ENCODE results near the gene CUL2.

The CUL2 gene

GRCh38 chr10:34962866-34963265 lies 127.3 kb downstream of the CUL2 start:
- Histone ChIP-seq H3K9me3 (ENCODE audit: control insufficient read depth in 5 of 5, low read length in 5 of 5) (no peaks in the 10 kb centered on the region), H3K27ac (ENCODE audit: low read depth, low read length) (no peak overlapping the region), H3K9ac (ENCODE audit: low read length in 5 of 5) (no peak overlapping the region), H3K4me3 (ENCODE audit: low read depth in 1 of 5, low read length in 5 of 5) (no peak overlapping the region), H3K36me3 (ENCODE audit: control insufficient read depth in 5 of 5, insufficient read depth in 5 of 5, low read length in 5 of 5) (no peaks in the 10 kb centered on the region), H3K27me3 (ENCODE audit: control insufficient read depth in 5 of 5, insufficient read depth in 4 of 5, low read length in 5 of 5) (no peaks in the 10 kb centered on the region), H3K4me1 (ENCODE audit: control insufficient read depth in 5 of 5, insufficient read depth in 5 of 5, low read length in 5 of 5) (peaks cover 0 to 8% (median 2%) of the 10 kb centered on the region in 5 donors)

- Histone ChIP-seq H3K27me3 (ENCODE audit: control insufficient read depth in 5 of 5, insufficient read depth in 4 of 5, low read length in 5 of 5) (no peaks in the 10 kb centered on the region), H3K27ac (ENCODE audit: low read depth, low read length) (no peak overlapping the region), H3K9me3 (ENCODE audit: control insufficient read depth in 5 of 5, low read length in 5 of 5) (no peaks in the 10 kb centered on the region), H3K9ac (ENCODE audit: low read length in 5 of 5) (no peak overlapping the region), H3K4me3 (ENCODE audit: low read depth in 1 of 5, low read length in 5 of 5) (no peak overlapping the region), H3K36me3 (ENCODE audit: control insufficient read depth in 5 of 5, insufficient read depth in 5 of 5, low read length in 5 of 5) (no peaks in the 10 kb centered on the region), H3K4me1 (ENCODE audit: control insufficient read depth in 5 of 5, insufficient read depth in 5 of 5, low read length in 5 of 5) (no peaks in the 10 kb centered on the region)
Measured at GRCh38 chr10:34960983-34961382, 129.2 kb downstream of the CUL2 start.

GRCh38 chr10:34959786-34960185 lies 130.4 kb downstream of the CUL2 start:
- Histone ChIP-seq H3K4me3 (ENCODE audit: low read depth in 1 of 5, low read length in 5 of 5) (no peak overlapping the region), H3K36me3 (ENCODE audit: control insufficient read depth in 5 of 5, insufficient read depth in 5 of 5, low read length in 5 of 5) (no peaks in the 10 kb centered on the region), H3K27ac (ENCODE audit: low read depth, low read length) (no peak overlapping the region), H3K4me1 (ENCODE audit: control insufficient read depth in 5 of 5, insufficient read depth in 5 of 5, low read length in 5 of 5) (peaks cover 0 to 9% (median 8%) of the 10 kb centered on the region in 5 donors), H3K27me3 (ENCODE audit: control insufficient read depth in 5 of 5, insufficient read depth in 4 of 5, low read length in 5 of 5) (no peaks in the 10 kb centered on the region), H3K9ac (ENCODE audit: low read length in 5 of 5) (no peak overlapping the region), H3K9me3 (ENCODE audit: control insufficient read depth in 5 of 5, low read length in 5 of 5) (no peaks in the 10 kb centered on the region)

- H3K9ac ChIP-seq (ENCODE audit: low read length in 5 of 5), result no peak overlapping the region
- no peaks in the 10 kb centered on the region for H3K36me3 ChIP-seq (ENCODE audit: control insufficient read depth in 5 of 5, insufficient read depth in 5 of 5, low read length in 5 of 5)
- H3K9me3 ChIP-seq (ENCODE audit: control insufficient read depth in 5 of 5, low read length in 5 of 5), result no peaks in the 10 kb centered on the region
- no peak overlapping the region for H3K27ac ChIP-seq (ENCODE audit: low read depth, low read length)
- H3K4me3 ChIP-seq (ENCODE audit: low read depth in 1 of 5, low read length in 5 of 5), result no peak overlapping the region
- H3K27me3 ChIP-seq (ENCODE audit: control insufficient read depth in 5 of 5, insufficient read depth in 4 of 5, low read length in 5 of 5), result no peaks in the 10 kb centered on the region
- peaks cover 0 to 9% (median 8%) of the 10 kb centered on the region in 5 donors for H3K4me1 ChIP-seq (ENCODE audit: control insufficient read depth in 5 of 5, insufficient read depth in 5 of 5, low read length in 5 of 5)
Measured at GRCh38 chr10:34959321-34959720, 130.8 kb downstream of the CUL2 start.

Measured in subcutaneous abdominal adipose tissue (tissue), 5 donors.